Left renal pelvis (tissue), 4 donors: ENCODE measurements around the gene PTGER3. TPM values are rescaled to one million over a fixed set of nuclear protein-coding genes. Genes with fewer than 3 reads are reported as not detected.

ENCODE experiments used
- DNase-seq, 4 donors: peaks; one replicate each; pipeline ENCODE4 v3.0.0-alpha.2; 2013; ENCODE audit warnings: low read depth in 4 of 4, low spot score in 3 of 4
- polyA plus RNA-seq, 4 donors: library from polyadenylated mRNA; unstranded; fragments of 120-200 nt; gene quantifications; one replicate each; pipeline ENCODE4 v1.2.1, GENCODE V29; 2013; ENCODE audit not compliant: insufficient read length in 4 of 4

Gene PTGER3
- 10 to 100 TPM; 25.0 to 64.4 (median 47.1) TPM for polyA plus RNA-seq

GRCh38 chr1:71047635-71048607 is at the start of gene PTGER3:
TSS of gene PTGER3 (minus strand) at chr1:71047816. CDS start at chr1:71047577, 239 bp downstream.
- peak in 1 of 4 donors; percentile 18 for DNase-seq

- no peak for DNase-seq
Observed at GRCh38 chr1:71094913-71095312, 47.3 kb upstream of the PTGER3 start.

- DNase-seq: no peak
Observed at GRCh38 chr1:71093938-71094337, 46.3 kb upstream of the PTGER3 start.

GRCh38 chr1:71089536-71090270 is 42.1 kb upstream of the PTGER3 start:
- DNase-seq: no peak

GRCh38 chr1:71088645-71089287 is 41.1 kb upstream of the PTGER3 start:
- DNase-seq: no peak

GRCh38 chr1:71087713-71088112 is 40.1 kb upstream of the PTGER3 start:
- no peak for DNase-seq

GRCh38 chr1:71087060-71087459 is 39.4 kb upstream of the PTGER3 start:
- DNase-seq: no peak

- DNase-seq: no peak
Observed at GRCh38 chr1:71086331-71086730, 38.7 kb upstream of the PTGER3 start.

GRCh38 chr1:71083271-71083670 is 35.7 kb upstream of the PTGER3 start:
- DNase-seq: no peak

GRCh38 chr1:71081697-71082080 is 34.1 kb upstream of the PTGER3 start:
- DNase-seq: no peak

- DNase-seq: peak; percentile 89 to 94 (median 91)
Observed at GRCh38 chr1:71080739-71081696, 33.4 kb upstream of the PTGER3 start, which contains the start of gene ZRANB2. TSS of gene ZRANB2 (minus strand) at chr1:71081035. CDS start at chr1:71080995, 40 bp downstream.

- DNase-seq: peak in 1 of 4 donors; percentile 4
Observed at GRCh38 chr1:71080230-71080738, 32.7 kb upstream of the PTGER3 start.

GRCh38 chr1:71074681-71075080 is 27.1 kb upstream of the PTGER3 start:
- no peak for DNase-seq

- no peak for DNase-seq
Observed at GRCh38 chr1:71072273-71072672, 24.7 kb upstream of the PTGER3 start.

- no peak for DNase-seq
Observed at GRCh38 chr1:71071720-71072119, 24.1 kb upstream of the PTGER3 start.

- no peak for DNase-seq
Observed at GRCh38 chr1:71068325-71069240, 21.0 kb upstream of the PTGER3 start.

- DNase-seq: no peak
Observed at GRCh38 chr1:71054791-71055190, 7.2 kb upstream of the PTGER3 start.

GRCh38 chr1:71054281-71054731 is 6.7 kb upstream of the PTGER3 start:
- no peak for DNase-seq
